SK-N-SH (cell line): Measurements from ENCODE around the gene FKBP6.
"Not testable (repeated sequence)": the region's sequence is repeated elsewhere in the genome, so short reads cannot be mapped to it uniquely, and the experiment has no call there.

Experiments used
- GABPA ChIP-seq: IDR thresholded peaks from 2 replicates; pipeline ENCODE4 v1.4.0; 2012; ENCODE audit warnings: low read depth, mild to moderate bottlenecking
- NFIC ChIP-seq: IDR thresholded peaks from 2 replicates; pipeline ENCODE4 v1.4.0; 2012; ENCODE audit warnings: borderline replicate concordance
- POLR2AphosphoS5 ChIP-seq: IDR thresholded peaks from 2 replicates; pipeline ENCODE4 v1.6.1; 2012; ENCODE audit warnings: low read depth, low read length
- RAD21 ChIP-seq: IDR thresholded peaks from 2 replicates; pipeline ENCODE4 v1.6.1; 2012; ENCODE audit warnings: mild to moderate bottlenecking, low read length
- RCOR1 ChIP-seq: fragments of 150-350 bp; IDR thresholded peaks from 2 replicates; pipeline ENCODE4 v1.6.1; 2017; ENCODE audit warnings: antibody characterized with exemption, low read length
- SIN3A ChIP-seq: IDR thresholded peaks from 2 replicates; pipeline ENCODE4 v1.6.1; 2012; ENCODE audit warnings: low read depth, mild to moderate bottlenecking, low read length, moderate library complexity, borderline replicate concordance
- TF ChIP-seq, protein P1 (sequence below): IDR thresholded peaks from 2 replicates; pipeline ENCODE4 v1.4.0; 2012; ENCODE audit warnings: low read depth
- TF ChIP-seq, protein P2 (sequence below): fragments of 200-600 bp; sonication (generic); IDR thresholded peaks from 2 replicates; pipeline ENCODE4 v1.6.1; 2017; ENCODE audit warnings: antibody characterized with exemption, mild to moderate bottlenecking, moderate library complexity
- TF ChIP-seq, protein P3 (sequence below): IDR thresholded peaks from 2 replicates; pipeline ENCODE4 v1.4.0; 2012; ENCODE audit warnings: low read depth, borderline replicate concordance
- TF ChIP-seq, protein P4 (sequence below): IDR thresholded peaks from 2 replicates; pipeline ENCODE4 v1.6.1; 2012; ENCODE audit warnings: mild to moderate bottlenecking, low read depth, low read length, moderate library complexity
- TF ChIP-seq, protein P5 (sequence below): fragments of 150-350 bp; IDR thresholded peaks from 2 replicates; pipeline ENCODE4 v1.6.1; 2016; ENCODE audit warnings: mild to moderate bottlenecking, low read depth, low read length

DNA sequence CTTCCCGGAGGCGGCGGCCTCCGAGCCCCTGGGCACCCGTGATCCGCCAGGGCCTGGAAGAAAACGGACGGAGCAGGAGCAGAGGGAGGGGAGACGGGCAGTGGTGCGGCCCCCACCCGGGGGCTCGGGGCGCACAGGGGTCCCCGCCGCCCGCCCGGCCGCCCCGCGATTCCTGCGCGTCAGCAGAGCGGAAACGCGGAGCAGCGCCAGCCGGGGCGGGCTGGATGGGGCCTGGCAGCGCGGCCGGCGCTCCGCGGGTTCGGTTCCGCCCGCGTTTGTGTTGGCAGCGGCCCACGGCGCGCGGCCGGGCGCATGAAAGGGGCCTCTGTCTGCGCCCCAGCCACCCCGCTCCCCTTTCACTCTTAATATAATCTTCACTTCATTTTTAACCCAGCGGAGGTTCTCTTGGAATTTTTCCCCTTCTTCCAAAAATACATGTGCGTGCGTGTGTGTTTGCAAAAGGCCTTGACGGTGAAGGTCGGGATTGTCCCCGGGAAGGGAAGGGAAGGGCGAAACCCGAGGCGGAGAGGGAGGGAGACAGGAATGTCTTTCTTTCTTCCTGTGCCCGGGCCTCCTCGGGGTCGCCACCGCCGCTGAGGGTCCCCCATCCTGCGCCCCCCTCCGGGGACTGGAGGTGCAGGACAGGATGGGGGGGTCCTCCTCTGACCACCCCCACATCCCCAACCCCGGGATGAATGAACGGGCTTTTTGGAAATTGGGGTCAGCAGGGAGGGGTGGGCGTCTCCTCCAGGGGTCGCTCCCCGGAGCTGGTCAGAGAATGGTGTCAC is 49.6 kb downstream of the FKBP6 start:
- TF ChIP-seq, protein P1, sequence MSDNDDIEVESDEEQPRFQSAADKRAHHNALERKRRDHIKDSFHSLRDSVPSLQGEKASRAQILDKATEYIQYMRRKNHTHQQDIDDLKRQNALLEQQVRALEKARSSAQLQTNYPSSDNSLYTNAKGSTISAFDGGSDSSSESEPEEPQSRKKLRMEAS: not testable (repeated sequence)
- not testable (repeated sequence) for TF ChIP-seq GABPA, NFIC, RCOR1, POLR2AphosphoS5, SIN3A, RAD21
- TF ChIP-seq, protein P2, sequence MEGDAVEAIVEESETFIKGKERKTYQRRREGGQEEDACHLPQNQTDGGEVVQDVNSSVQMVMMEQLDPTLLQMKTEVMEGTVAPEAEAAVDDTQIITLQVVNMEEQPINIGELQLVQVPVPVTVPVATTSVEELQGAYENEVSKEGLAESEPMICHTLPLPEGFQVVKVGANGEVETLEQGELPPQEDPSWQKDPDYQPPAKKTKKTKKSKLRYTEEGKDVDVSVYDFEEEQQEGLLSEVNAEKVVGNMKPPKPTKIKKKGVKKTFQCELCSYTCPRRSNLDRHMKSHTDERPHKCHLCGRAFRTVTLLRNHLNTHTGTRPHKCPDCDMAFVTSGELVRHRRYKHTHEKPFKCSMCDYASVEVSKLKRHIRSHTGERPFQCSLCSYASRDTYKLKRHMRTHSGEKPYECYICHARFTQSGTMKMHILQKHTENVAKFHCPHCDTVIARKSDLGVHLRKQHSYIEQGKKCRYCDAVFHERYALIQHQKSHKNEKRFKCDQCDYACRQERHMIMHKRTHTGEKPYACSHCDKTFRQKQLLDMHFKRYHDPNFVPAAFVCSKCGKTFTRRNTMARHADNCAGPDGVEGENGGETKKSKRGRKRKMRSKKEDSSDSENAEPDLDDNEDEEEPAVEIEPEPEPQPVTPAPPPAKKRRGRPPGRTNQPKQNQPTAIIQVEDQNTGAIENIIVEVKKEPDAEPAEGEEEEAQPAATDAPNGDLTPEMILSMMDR: not testable (repeated sequence)
- TF ChIP-seq, protein P3, sequence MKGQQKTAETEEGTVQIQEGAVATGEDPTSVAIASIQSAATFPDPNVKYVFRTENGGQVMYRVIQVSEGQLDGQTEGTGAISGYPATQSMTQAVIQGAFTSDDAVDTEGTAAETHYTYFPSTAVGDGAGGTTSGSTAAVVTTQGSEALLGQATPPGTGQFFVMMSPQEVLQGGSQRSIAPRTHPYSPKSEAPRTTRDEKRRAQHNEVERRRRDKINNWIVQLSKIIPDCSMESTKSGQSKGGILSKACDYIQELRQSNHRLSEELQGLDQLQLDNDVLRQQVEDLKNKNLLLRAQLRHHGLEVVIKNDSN: not testable (repeated sequence)
- TF ChIP-seq, protein P4, sequence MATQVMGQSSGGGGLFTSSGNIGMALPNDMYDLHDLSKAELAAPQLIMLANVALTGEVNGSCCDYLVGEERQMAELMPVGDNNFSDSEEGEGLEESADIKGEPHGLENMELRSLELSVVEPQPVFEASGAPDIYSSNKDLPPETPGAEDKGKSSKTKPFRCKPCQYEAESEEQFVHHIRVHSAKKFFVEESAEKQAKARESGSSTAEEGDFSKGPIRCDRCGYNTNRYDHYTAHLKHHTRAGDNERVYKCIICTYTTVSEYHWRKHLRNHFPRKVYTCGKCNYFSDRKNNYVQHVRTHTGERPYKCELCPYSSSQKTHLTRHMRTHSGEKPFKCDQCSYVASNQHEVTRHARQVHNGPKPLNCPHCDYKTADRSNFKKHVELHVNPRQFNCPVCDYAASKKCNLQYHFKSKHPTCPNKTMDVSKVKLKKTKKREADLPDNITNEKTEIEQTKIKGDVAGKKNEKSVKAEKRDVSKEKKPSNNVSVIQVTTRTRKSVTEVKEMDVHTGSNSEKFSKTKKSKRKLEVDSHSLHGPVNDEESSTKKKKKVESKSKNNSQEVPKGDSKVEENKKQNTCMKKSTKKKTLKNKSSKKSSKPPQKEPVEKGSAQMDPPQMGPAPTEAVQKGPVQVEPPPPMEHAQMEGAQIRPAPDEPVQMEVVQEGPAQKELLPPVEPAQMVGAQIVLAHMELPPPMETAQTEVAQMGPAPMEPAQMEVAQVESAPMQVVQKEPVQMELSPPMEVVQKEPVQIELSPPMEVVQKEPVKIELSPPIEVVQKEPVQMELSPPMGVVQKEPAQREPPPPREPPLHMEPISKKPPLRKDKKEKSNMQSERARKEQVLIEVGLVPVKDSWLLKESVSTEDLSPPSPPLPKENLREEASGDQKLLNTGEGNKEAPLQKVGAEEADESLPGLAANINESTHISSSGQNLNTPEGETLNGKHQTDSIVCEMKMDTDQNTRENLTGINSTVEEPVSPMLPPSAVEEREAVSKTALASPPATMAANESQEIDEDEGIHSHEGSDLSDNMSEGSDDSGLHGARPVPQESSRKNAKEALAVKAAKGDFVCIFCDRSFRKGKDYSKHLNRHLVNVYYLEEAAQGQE: not testable (repeated sequence)
- TF ChIP-seq, protein P5, sequence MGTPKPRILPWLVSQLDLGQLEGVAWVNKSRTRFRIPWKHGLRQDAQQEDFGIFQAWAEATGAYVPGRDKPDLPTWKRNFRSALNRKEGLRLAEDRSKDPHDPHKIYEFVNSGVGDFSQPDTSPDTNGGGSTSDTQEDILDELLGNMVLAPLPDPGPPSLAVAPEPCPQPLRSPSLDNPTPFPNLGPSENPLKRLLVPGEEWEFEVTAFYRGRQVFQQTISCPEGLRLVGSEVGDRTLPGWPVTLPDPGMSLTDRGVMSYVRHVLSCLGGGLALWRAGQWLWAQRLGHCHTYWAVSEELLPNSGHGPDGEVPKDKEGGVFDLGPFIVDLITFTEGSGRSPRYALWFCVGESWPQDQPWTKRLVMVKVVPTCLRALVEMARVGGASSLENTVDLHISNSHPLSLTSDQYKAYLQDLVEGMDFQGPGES: not testable (repeated sequence)
